Mesodermal cell (in vitro differentiated cells): ENCODE data around the gene IFRD2.
A peak's percentile ranks its signal among the peaks of the same experiment; 100 is the strongest.

Source experiments
- H3K27ac ChIP-seq: 2 replicates; pipeline ENCODE4 v1.7.0; 2013; ENCODE audit warnings: mild to moderate bottlenecking, low read depth, low read length, moderate library complexity; ENCODE audit not compliant: severe bottlenecking
- H3K36me3 ChIP-seq: 2 replicates; pipeline ENCODE4 v1.7.1; 2013; ENCODE audit warnings: mild to moderate bottlenecking, low read length, moderate library complexity; ENCODE audit not compliant: control insufficient read depth, insufficient read depth
- H3K4me1 ChIP-seq: one replicate; pipeline ENCODE4 v1.7.1; 2013; ENCODE audit warnings: mild to moderate bottlenecking, low read length; ENCODE audit not compliant: insufficient read depth, control insufficient read depth, poor library complexity, severe bottlenecking
- H3K4me3 ChIP-seq: 2 replicates; pipeline ENCODE4 v1.7.0; 2013; ENCODE audit warnings: low read length, control low read depth, mild to moderate bottlenecking; ENCODE audit not compliant: insufficient read depth, poor library complexity, severe bottlenecking; ENCODE audit errors: extremely low read depth
- H3K9me3 ChIP-seq: 2 replicates; pipeline ENCODE4 v1.7.1; 2013; ENCODE audit warnings: mild to moderate bottlenecking, low read length, moderate library complexity; ENCODE audit not compliant: control insufficient read depth
- WGBS, 2 experiments: methylation state at CpG; one replicate each; pipeline ENCODE4 v1.1.5; 2013; ENCODE audit warnings: missing lambda C conversion rate in 2 of 2; ENCODE audit not compliant: insufficient coverage in 2 of 2; 5-methylcytosine and 5-hydroxymethylcytosine counted together

The IFRD2 gene

DNA sequence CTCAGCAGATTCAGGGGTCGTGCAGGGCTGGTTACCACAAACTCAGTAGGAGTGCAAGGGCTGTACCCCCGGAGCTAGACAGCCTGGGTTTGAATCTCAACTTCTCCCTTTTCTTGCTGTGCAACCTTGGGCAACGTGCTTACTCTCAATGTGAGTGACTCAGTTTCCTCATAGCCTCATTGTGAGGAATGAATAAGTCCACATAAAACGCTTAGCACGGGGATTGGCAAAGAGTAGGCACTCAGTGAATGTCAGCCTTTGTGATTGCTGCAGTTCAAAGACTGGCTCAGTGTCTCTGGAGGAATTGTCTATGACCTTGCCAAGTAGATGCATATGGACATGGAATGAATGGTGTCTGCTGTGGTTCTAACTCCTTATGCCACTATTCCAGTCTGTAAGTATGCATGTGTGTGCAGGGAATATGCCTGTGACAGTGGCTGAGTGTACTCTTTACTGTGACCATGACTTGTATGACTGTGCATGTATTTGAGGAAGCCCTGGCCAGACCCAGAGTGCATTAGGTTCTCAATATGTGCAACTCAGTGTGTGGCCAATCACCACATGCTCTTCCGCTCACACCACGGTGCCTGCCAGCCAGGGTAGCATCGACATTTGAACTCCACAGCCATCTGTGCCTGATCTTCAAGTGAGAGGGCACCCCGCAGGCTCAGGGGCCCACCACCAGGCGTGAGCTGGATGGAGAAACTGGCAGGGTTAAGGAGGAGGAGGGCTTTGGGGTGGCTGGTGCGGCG, 7.9 kb upstream of the IFRD2 start:
- Histone ChIP-seq H3K9me3 (peaks cover 3% of the 10 kb centered on the region), H3K27ac (peak overlapping the region; percentile 78), H3K4me3 (peak overlapping the region; percentile 82), H3K4me1 (peaks cover 5% of the 10 kb centered on the region), H3K36me3 (peaks cover 7% of the 10 kb centered on the region)
- WGBS, 2 experiments = 78% methylated on average over 12 of the region's 12 CpGs

DNA sequence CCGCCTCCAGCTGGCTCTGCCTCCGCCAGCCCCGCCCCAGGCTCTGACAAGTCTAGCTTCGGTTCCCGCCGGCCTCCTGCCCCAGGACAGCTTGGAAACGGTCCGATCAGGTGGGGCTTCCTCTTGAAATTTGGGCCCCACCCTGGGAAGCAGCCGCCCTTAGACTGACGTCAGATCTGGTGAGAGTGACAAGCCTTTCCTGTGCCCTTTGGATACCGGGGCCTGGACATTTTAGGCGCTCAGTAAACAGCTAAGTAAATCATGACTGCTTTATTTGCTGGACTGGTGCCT, 7.4 kb upstream of the IFRD2 start:
- WGBS, 2 experiments = 5 to 6% methylated on average over 12 of the region's 12 CpGs
- Histone ChIP-seq H3K36me3 (peaks cover 7% of the 10 kb centered on the region), H3K4me3 (peak overlapping the region; percentile 82), H3K9me3 (peaks cover 1% of the 10 kb centered on the region), H3K27ac (peak overlapping the region; percentile 78), H3K4me1 (peaks cover 5% of the 10 kb centered on the region)

DNA sequence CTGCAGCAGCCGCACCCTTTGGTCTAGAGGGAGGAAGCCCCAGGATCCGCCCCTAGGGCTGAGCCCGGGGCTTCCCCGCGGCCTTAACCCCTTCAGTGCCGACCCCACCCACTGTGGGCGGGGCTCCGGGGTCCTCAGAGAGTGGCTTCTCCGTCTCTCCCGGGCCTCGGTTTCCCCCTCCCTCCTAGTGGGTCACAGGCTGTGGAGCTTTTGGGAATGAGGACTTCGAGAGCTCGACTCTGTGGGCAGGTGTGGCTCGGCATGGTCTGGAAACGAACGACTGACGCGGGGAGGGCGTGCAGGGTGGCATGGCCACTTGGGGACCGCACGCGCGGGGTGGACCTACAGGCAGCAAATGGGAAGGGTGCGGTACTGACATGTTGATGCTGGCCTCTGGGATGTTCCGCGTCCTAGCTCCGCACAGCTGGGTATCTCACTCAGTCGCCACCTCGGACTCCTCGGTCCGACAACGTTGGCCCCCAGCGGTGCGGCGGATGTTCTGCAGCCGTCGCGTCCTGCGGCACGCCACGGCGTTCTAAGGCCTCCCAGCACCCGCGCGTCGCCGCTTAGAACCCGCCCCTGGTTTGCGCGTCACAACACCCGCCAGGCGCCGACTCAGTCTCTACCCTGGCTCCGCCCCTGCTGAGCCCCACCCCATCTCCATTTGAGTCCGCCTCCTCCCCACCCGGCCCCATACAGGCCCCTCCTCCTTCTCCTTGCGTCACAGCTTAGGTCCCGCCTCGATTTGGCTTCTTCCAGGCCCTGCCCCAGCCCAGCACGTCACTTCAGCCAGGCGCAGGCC, 6.8 kb upstream of the IFRD2 start, which contains the start of the genes HYAL3 and NAA80:
Gene HYAL3 (minus strand): TSS at position 570 of the 802 bp plus-strand sequence. CDS start 3,803 bp downstream, outside the sequence.
Gene NAA80 (minus strand): TSS at position 570 of the 802 bp plus-strand sequence. CDS start 1,942 bp downstream, outside the sequence.
- H3K4me3 ChIP-seq = peak within 1 kb of the TSS; percentile 82
- peaks cover 7% of the 10 kb centered on the region for H3K36me3 ChIP-seq
- WGBS, 2 experiments = 0 to 1% methylated on average over 56 of the region's 61 CpGs
- H3K27ac ChIP-seq = peak within 1 kb of the TSS; percentile 78
- H3K4me1 ChIP-seq = peaks cover 5% of the 10 kb centered on the region
- H3K9me3 ChIP-seq = no peaks in the 10 kb centered on the region

DNA sequence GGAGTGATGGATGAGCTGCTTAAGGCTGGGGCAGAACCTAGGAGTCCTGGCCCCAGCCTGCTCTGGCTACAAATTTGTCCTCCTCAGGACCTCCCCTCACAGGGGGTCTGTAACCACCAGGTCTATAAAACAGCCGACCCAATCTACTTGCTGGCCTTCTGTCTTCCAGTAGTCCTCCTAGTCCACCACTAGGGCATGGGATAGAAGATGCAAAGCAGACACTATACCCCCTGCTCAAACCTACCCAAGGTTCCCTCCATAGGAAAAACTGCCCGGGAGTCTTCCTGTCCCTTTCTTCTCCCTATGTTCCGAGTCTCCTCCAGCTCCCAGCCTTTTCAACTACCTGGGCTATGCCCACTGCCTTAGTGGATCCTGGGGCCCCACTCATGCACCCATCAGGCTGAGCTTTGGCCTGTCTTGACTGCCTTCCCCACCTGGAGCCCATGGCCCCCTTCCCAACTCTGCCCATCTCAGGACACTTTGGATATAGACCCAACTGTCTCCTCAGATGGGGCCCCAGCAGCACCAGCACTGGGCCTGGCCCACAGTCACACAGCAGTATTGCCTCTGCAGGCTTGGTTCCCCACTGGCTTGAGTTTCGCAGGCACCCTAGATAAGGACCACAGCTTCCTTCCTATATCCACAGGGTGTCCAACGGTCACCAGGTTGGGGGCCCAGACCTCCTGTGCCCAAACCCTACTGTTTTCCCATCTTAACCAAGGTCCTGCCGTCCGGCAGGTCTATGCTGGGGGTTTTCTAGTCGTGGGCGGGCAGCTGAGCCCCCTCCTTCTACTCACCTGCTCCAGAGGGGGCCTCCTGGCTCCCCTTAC, 5.9 kb upstream of the IFRD2 start:
- WGBS, 2 experiments = 77 to 80% methylated on average over 4 to 9 of the region's 9 CpGs
- peaks cover 5% of the 10 kb centered on the region for H3K4me1 ChIP-seq
- no peaks in the 10 kb centered on the region for H3K9me3 ChIP-seq
- peaks cover 7% of the 10 kb centered on the region for H3K36me3 ChIP-seq
- H3K4me3 ChIP-seq = peak overlapping the region; percentile 82
- no peak overlapping the region for H3K27ac ChIP-seq

DNA sequence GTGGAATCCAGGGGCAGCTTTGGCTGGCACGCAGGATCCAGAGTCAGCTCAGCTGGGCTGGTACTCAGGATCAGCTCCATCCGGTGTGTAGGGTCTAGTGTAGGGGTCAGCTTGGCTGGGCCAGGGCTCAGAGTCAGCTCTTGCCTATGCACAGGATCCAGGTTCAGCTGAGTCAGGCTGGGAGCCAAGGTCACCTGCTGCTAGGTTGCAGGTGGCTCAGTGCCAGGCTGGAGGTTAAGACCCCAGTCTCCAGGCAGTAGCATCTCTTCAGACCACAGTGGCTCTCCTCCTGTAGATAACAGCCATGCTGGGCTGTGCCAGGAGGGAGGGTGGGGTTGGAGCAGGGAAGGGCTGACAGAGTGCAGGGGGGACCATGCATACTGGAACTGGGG, 5.2 kb upstream of the IFRD2 start:
- H3K4me3 ChIP-seq = no peak overlapping the region
- no peaks in the 10 kb centered on the region for H3K9me3 ChIP-seq
- no peak overlapping the region for H3K27ac ChIP-seq
- H3K36me3 ChIP-seq = peaks cover 7% of the 10 kb centered on the region
- WGBS, 2 experiments = 91 to 100% methylated on average over 1 to 2 of the region's 2 CpGs
- peaks cover 10% of the 10 kb centered on the region for H3K4me1 ChIP-seq

DNA sequence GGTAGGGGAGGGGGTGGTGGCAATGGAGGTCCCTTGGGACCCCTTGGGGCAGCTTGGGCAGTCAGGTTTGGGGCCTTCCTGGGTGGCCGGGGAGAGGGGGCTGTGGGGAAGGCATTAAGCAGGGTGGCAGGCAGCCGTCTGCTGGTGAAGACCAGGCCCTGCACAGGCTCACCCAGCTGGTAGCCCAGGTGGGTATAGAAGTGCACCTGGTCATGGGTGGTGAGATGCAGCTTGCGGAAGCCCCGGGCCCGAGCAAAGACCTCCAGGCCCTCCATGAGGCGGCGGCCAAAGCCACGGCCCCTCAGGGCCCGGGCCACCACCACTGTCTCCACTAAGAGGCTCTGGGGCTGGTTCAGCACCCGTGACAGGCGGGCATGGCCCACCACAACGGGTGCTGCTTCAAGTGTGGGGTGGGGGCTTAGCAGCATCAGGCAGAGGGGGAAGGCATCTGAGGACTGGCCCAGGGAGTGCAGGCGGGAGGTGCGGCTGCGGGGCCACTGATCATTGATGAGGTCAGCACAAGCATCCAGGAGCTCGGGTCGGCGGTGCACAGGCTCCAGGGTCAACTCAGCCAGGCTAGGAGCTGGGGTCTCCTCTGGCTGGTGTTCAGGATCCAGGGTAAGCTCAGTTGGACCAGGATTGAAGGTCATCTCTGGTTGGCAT, 4.6 kb upstream of the IFRD2 start:
- H3K4me3 ChIP-seq = no peak overlapping the region
- 98 to 99% methylated on average over 17 to 18 of the region's 18 CpGs for WGBS, 2 experiments
- no peak overlapping the region for H3K27ac ChIP-seq
- H3K4me1 ChIP-seq = peaks cover 10% of the 10 kb centered on the region
- no peaks in the 10 kb centered on the region for H3K9me3 ChIP-seq
- H3K36me3 ChIP-seq = peaks cover 7% of the 10 kb centered on the region

DNA sequence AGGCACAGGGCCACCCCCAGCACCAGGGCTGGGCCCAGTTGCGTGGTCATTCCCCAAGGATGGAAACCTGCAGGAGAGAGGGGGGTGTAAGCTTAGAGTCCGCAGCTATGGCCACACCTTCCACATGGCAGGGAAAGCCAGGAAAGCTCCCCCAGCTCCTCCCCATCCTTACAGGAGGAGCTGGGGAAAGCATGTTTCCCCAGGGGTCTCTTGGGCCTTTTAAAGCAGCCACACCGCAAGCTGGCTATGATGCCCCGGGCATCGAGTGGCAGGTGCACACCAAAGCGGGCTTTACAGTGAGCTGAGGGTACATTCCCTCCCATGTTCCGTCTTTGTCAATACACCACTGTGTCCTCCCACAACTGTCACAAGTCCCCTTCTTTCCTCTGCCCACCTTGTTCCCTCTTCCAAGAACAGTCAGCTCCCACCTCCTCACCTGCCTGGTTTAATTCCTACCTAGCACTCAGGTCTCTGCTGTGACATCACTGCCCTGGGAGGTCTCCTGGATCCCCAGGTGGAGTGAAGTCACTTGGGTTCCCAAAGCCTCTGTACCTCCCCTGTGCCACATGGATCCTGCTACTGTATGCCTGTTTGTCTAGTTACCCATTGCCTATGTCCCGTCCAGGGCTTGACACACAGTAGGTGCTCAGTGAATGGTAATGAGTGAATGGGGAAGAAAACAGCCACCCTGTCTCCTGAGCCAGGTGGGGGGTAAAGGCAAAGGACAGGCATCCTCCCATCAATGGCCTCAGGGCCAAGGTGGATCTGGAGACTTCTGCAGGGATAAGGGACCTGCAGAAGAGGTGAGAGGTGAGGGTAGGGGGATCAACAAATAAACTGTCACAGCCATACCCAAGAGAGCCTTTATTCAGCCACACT, 3.6 kb upstream of the IFRD2 start:
- H3K36me3 ChIP-seq = peaks cover 7% of the 10 kb centered on the region
- 86 to 94% methylated on average over 6 to 8 of the region's 8 CpGs for WGBS, 2 experiments
- peaks cover 10% of the 10 kb centered on the region for H3K4me1 ChIP-seq
- H3K27ac ChIP-seq = no peak overlapping the region
- H3K9me3 ChIP-seq = no peaks in the 10 kb centered on the region
- H3K4me3 ChIP-seq = no peak overlapping the region

DNA sequence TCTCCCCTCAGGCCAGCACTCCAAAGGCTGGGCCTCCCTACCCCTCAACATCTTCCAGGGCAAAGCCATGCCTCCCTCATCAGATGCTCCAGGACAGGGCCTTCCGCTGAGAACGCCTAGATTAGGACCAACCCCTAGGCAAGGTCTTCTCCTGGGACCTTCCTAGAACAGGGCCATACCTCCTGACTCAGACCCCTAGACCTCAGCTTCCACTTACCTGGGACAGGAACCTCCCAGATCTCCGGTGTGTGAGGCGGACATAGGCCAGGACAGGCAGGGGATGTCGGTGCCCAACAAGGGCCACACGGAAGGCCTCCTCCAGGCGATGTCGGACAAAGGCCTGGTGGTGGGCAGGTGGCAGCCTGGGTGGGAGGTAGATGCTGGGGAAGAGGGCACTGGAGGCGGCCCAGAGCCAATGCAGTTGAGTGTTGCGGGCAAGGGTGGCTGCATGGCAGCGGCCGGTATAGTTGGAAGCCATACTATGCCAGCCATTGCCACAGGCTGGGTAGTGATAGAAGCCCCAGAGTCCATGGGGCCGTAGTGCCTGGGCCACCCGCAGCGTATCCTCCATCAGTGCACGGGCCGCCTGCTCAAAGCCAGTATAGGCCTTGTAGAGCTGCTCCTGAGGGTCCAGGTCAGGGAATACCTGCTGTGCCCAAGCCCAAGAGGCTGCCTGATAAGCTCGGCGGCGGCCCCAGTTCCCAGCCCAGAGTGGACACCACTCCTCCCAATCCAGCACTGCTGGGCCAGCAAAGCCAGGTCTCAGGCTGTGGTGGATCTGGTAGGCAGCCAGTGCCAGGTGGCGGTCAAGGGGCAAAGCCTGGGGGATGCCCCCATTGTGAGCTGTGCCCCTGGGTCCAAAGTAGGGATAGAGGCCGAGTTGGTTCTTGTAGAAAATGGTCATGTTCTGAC, 2.5 kb upstream of the IFRD2 start:
- H3K27ac ChIP-seq = no peak overlapping the region
- peaks cover 17% of the 10 kb centered on the region for H3K36me3 ChIP-seq
- H3K4me1 ChIP-seq = peaks cover 6% of the 10 kb centered on the region
- H3K4me3 ChIP-seq = no peak overlapping the region
- H3K9me3 ChIP-seq = no peaks in the 10 kb centered on the region
- 92 to 94% methylated on average over 18 to 22 of the region's 22 CpGs for WGBS, 2 experiments

DNA sequence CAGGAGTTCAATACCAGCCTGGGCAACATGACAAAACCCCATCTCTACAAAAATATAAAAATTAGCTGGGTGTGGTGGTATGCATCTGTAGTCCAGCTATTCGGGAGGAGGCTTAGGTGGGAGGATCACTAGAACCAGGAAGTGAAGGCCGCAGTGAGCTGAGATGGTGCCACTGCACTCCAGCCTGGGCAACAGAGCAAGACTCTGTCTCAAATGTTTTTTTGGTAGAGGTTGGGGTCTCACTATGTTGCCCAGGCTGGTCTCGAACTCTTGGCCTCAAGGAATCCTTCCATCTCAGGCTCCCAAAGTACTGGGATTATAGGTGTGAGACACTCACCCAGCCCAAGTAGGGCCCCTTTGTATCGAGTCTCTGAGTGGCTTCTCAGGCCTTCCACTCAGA, 1.9 kb upstream of the IFRD2 start:
- WGBS, 2 experiments = 94 to 96% methylated on average over 3 of the region's 4 CpGs
- no peak overlapping the region for H3K27ac ChIP-seq
- peaks cover 5% of the 10 kb centered on the region for H3K4me1 ChIP-seq
- H3K9me3 ChIP-seq = no peaks in the 10 kb centered on the region
- H3K36me3 ChIP-seq = peaks cover 23% of the 10 kb centered on the region
- no peak overlapping the region for H3K4me3 ChIP-seq
